LNCAP (cell line): Measurements from ENCODE around the gene CTNNBL1.

Source experiments
- TF ChIP-seq, protein P1 (sequence below): fragments of 450-650 bp; IDR thresholded peaks from 2 replicates; pipeline ENCODE4 v1.5.1; 2017; ENCODE audit warnings: mild to moderate bottlenecking

Gene CTNNBL1

DNA sequence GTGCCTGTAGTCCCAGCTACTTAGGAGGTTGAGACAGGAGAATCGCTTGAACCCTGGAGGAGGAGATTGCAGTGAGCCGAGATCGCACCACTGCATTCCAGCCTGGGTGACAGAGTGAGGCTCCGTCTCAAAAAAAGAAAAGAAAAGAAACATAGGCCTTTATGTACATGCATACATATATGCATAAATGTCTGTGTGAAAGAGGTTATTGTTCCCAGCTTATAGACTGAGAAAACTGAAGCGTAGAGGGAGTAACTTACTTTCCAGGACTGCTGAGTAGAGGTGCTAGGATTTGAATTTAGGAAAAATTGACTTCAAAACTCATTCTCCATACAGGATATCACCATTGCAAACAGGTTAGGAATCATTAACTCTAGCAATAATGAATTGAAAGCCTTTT lies 32.0 kb downstream of the CTNNBL1 start:
- TF ChIP-seq, protein P1, sequence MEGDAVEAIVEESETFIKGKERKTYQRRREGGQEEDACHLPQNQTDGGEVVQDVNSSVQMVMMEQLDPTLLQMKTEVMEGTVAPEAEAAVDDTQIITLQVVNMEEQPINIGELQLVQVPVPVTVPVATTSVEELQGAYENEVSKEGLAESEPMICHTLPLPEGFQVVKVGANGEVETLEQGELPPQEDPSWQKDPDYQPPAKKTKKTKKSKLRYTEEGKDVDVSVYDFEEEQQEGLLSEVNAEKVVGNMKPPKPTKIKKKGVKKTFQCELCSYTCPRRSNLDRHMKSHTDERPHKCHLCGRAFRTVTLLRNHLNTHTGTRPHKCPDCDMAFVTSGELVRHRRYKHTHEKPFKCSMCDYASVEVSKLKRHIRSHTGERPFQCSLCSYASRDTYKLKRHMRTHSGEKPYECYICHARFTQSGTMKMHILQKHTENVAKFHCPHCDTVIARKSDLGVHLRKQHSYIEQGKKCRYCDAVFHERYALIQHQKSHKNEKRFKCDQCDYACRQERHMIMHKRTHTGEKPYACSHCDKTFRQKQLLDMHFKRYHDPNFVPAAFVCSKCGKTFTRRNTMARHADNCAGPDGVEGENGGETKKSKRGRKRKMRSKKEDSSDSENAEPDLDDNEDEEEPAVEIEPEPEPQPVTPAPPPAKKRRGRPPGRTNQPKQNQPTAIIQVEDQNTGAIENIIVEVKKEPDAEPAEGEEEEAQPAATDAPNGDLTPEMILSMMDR = no peak

DNA sequence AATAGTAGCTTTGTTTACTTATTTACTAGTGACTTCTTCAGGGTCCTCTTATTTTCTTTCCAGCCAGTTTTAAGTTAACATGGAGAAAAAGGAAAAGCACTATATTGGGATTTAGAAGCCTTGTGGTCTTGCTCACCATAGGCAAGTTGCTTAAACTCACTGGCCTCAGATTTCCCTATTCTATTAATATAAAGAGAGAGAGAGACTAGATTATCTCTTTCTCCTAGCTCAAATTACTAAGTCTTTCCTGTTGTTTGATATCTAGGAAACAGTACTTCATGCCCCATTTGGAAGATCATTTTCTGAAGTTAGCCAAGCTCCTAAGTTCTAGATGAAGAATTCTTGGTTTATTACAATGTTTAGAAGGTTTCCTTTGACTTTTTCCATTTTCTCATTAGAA lies 32.5 kb downstream of the CTNNBL1 start:
- TF ChIP-seq, protein P1 = no peak

DNA sequence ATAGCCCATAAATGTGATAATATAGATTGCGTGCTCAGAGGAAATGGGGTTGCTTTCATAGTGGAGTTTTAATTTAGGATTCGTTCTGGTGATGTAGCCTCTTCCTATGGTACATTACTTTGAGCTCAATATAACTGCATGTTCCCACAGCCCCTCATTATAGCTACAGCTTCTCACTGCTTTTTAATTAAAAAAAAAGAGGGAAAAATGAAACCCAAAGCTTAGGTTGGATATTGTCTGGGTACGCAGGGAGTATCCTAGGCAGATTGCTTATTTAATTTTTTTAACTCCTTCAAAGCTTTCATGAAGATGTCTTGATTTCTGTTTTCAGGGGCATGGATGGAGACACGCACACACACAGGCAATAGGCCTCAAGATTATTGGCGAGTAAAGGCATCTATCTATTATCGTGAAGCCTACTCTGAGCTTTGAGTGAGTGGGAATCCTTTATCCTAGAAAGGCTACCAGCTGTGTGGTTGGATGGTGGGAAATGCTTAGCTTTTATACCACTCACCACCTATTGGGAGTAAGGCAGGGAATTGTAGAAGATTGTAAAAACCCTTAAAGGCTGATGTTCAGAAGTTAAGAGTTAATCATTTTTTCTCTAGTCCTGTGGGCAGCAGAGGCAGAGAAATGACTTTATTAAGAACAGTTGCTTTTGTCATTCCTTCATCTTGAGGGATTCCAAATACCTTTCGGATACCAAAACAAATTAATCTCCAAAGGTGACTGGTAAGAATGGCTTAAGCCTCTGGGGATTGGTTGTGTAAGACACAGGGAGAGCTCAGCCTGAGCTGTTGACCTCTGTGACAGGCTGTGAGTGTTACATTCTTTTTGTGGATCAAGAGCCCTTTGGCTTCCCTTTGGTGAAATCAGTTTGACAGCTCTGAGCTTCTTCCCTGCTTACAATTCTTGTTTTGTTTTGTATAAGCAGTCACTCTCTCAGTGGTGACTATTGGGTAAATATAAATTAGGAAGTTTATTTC lies 33.4 kb downstream of the CTNNBL1 start:
- TF ChIP-seq, protein P1 = no peak

DNA sequence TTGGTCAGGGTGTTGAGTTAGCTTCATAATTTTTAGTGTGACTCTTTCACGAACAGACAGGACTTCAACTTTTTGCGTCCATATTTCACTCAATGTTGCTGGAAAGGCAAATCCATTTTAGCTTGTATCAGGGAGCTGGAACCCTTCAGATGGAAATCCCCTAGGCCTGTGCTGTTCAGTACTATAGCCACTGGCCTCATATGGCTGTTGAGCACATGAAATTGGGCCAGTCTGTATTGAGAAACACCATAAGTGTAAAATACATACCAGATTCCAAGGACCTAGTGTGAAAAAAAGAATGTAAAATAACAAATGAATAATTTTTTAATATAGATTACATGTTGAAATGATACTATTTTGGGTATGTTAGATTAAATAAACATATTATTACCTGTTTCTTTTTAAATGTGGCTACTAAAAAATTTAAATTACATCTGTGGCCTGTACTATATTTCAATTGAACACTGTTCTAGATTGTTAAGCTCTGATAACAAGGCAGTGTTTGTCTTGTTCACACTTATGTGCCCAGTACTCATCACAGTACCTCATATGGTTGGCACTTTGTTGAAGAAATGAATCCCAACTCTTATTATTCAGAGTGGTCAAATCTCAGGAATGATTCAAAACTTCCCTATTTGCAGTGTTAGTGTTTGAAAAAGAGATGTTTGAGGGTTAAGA lies 34.3 kb downstream of the CTNNBL1 start:
- TF ChIP-seq, protein P1 = no peak

DNA sequence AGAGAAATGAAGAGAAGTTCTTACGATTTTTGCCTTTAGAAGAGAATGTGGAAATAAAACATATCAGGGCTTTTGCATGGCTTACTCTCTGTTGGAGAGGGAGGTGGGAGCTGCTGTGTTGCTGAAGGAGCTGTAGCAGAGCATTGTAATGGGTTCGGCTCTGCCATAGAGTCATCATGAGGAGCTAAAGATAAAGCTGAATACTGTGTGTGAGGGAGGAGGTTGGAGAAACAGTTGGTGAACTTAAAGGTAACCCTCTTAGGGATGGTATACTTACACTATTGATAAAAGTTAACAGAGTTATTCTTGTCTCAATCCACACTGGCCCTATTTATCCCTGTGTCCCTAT lies 34.8 kb downstream of the CTNNBL1 start:
- TF ChIP-seq, protein P1 = no peak

DNA sequence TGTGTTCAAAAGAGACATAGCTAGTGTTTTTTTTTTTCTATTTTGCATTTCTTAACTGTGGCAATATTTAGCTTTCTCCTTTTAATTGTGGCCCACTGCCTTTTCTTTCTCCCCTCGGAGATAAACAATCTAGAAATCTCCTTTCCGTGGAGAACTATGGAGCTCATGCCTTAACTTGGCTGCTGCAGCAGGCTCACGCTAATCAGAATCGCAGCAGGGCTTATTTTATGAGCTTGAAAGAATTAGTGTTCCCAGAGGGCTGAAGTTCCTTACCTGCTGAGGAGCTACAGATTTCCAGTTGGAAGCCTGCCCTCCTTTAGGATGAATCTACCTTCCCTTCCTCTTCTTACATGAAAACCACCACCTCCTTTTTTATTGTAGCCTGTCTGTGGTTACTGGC lies 35.6 kb downstream of the CTNNBL1 start:
- TF ChIP-seq, protein P1 = no peak

DNA sequence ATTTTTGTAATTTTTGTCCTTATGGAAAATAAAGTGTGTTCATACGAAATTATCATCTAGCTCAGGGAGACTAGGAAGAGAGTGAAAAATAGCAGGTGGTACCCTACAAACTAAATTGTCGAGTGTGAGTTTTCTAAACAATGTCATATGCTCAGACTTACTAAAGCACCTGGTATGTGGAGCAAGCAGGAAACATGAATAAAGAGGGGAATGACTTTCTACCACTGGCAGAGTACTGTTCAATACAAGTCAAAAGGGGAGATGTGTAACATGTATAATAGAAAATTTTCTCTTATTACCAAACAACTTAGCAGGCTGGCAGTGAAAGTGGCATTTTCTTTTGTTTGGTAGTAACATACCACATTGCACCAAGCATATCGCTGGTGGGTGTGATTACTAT lies 36.1 kb downstream of the CTNNBL1 start:
- TF ChIP-seq, protein P1 = no peak
